DMS153 treated with DMSO at 0.1 percent for 48 hours (cell line): Measurements from ENCODE around the gene AP1G1.
"Not testable (repeated sequence)": the region's sequence is repeated elsewhere in the genome, so short reads cannot be mapped to it uniquely, and the experiment has no call there.

ENCODE experiments used
- DNase-seq: peaks from one replicate; lab custom pipeline; 2025; ENCODE audit not compliant: unreplicated experiment; lab: John Stamatoyannopoulos, UW

The AP1G1 gene

GRCh38 chr16:71707199-71707598 is 101.4 kb downstream of the AP1G1 start:
- DNase-seq = no peak

GRCh38 chr16:71706046-71706445 is 102.6 kb downstream of the AP1G1 start:
- DNase-seq = no peak

- DNase-seq = no peak
These were observed 105.3 kb downstream of the AP1G1 start for GRCh38 chr16:71703333-71703732.

- DNase-seq = no peak
These were observed 107.8 kb downstream of the AP1G1 start for GRCh38 chr16:71700831-71701230.

- no peak for DNase-seq
These were observed 110.1 kb downstream of the AP1G1 start for GRCh38 chr16:71698491-71698890.

GRCh38 chr16:71693164-71693563 is 115.5 kb downstream of the AP1G1 start:
- no peak for DNase-seq

GRCh38 chr16:71689901-71690300 is 118.7 kb downstream of the AP1G1 start:
- DNase-seq = no peak

- DNase-seq = no peak
These were observed 120.8 kb downstream of the AP1G1 start for GRCh38 chr16:71687861-71688260.

GRCh38 chr16:71684280-71684679 is 124.4 kb downstream of the AP1G1 start:
- not testable (repeated sequence) for DNase-seq

- DNase-seq = no peak
These were observed 127.3 kb downstream of the AP1G1 start for GRCh38 chr16:71681360-71681759.
